ENCODE data around the gene CCL28.

The CCL28 gene

GRCh38 chr5:43357067-43357466 is 55.1 kb downstream of the CCL28 start:
- no peak for DNase-seq (ENCODE audit: low spot score)

- no peak for DNase-seq (ENCODE audit: low spot score)
Observed at GRCh38 chr5:43354774-43355173, 57.4 kb downstream of the CCL28 start.

- DNase-seq (ENCODE audit: low spot score) = no peak
Observed at GRCh38 chr5:43353668-43354067, 58.5 kb downstream of the CCL28 start.

GRCh38 chr5:43352915-43353314 is 59.3 kb downstream of the CCL28 start:
- DNase-seq (ENCODE audit: low spot score) = no peak

GRCh38 chr5:43352131-43352530 is 60.1 kb downstream of the CCL28 start:
- DNase-seq (ENCODE audit: low spot score) = no peak

- no peak for DNase-seq (ENCODE audit: low spot score)
Observed at GRCh38 chr5:43348861-43349363, 63.3 kb downstream of the CCL28 start.

- DNase-seq (ENCODE audit: low spot score) = no peak
Observed at GRCh38 chr5:43348207-43348606, 64.0 kb downstream of the CCL28 start.

- no peak for DNase-seq (ENCODE audit: low spot score)
Observed at GRCh38 chr5:43338862-43339261, 73.3 kb downstream of the CCL28 start.

- no peak for DNase-seq (ENCODE audit: low spot score)
Observed at GRCh38 chr5:43336159-43336558, 76.0 kb downstream of the CCL28 start.

GRCh38 chr5:43335681-43336080 is 76.5 kb downstream of the CCL28 start:
- DNase-seq (ENCODE audit: low spot score) = no peak

- no peak for DNase-seq (ENCODE audit: low spot score)
Observed at GRCh38 chr5:43332401-43332800, 79.8 kb downstream of the CCL28 start.

Measured in CD4-positive, alpha-beta T cell treated with Interleukin-15 for 4 hours (primary cell).